ENCODE data around the gene BTNL9.
"Not testable (repeated sequence)": the region's sequence is repeated elsewhere in the genome, so short reads cannot be mapped to it uniquely, and the experiment has no call there.

BTNL9 gene

GRCh38 chr5:181086026-181086883 lies 46.2 kb downstream of the BTNL9 start:
- Histone ChIP-seq H3K4me3 (ENCODE audit: low read length in 2 of 2) (no peak overlapping the region), H3K36me3 (ENCODE audit: control insufficient read depth in 2 of 2, insufficient read depth in 2 of 2, low read length in 2 of 2) (no peaks in the 10 kb centered on the region), H3K4me1 (ENCODE audit: control insufficient read depth, insufficient read depth, low read length) (no peaks in the 10 kb centered on the region), H3K9me3 (ENCODE audit: control insufficient read depth in 2 of 2, low read length in 2 of 2) (peaks cover 0 to 5% of the 10 kb centered on the region in 2 donors), H3K27me3 (ENCODE audit: control insufficient read depth in 1 of 2, insufficient read depth in 2 of 2, low read length in 2 of 2) (peaks cover 0 to 3% of the 10 kb centered on the region in 2 donors), H3K27ac (ENCODE audit: low read length) (no peak overlapping the region), H3K9ac (ENCODE audit: low read length in 2 of 2) (no peak overlapping the region)

GRCh38 chr5:181086884-181087205 lies 46.8 kb downstream of the BTNL9 start:
- H3K27ac ChIP-seq (ENCODE audit: low read length) = no peak overlapping the region
- H3K4me1 ChIP-seq (ENCODE audit: control insufficient read depth, insufficient read depth, low read length) = no peaks in the 10 kb centered on the region
- H3K9ac ChIP-seq (ENCODE audit: low read length in 2 of 2) = no peak overlapping the region
- no peaks in the 10 kb centered on the region for H3K36me3 ChIP-seq (ENCODE audit: control insufficient read depth in 2 of 2, insufficient read depth in 2 of 2, low read length in 2 of 2)
- peaks cover 2% of the 10 kb centered on the region in 2 donors for H3K27me3 ChIP-seq (ENCODE audit: control insufficient read depth in 1 of 2, insufficient read depth in 2 of 2, low read length in 2 of 2)
- H3K9me3 ChIP-seq (ENCODE audit: control insufficient read depth in 2 of 2, low read length in 2 of 2) = no peaks in the 10 kb centered on the region
- H3K4me3 ChIP-seq (ENCODE audit: low read length in 2 of 2) = no peak overlapping the region

GRCh38 chr5:181087309-181087708 lies 47.2 kb downstream of the BTNL9 start:
- Histone ChIP-seq H3K9ac (ENCODE audit: low read length in 2 of 2) (no peak overlapping the region), H3K27me3 (ENCODE audit: control insufficient read depth in 1 of 2, insufficient read depth in 2 of 2, low read length in 2 of 2) (peaks cover 2 to 6% of the 10 kb centered on the region in 2 donors), H3K27ac (ENCODE audit: low read length) (no peak overlapping the region), H3K9me3 (ENCODE audit: control insufficient read depth in 2 of 2, low read length in 2 of 2) (no peaks in the 10 kb centered on the region), H3K36me3 (ENCODE audit: control insufficient read depth in 2 of 2, insufficient read depth in 2 of 2, low read length in 2 of 2) (no peaks in the 10 kb centered on the region), H3K4me3 (ENCODE audit: low read length in 2 of 2) (no peak overlapping the region), H3K4me1 (ENCODE audit: control insufficient read depth, insufficient read depth, low read length) (no peaks in the 10 kb centered on the region)

GRCh38 chr5:181088289-181088688 lies 48.2 kb downstream of the BTNL9 start:
- H3K4me1 ChIP-seq (ENCODE audit: control insufficient read depth, insufficient read depth, low read length) = no peaks in the 10 kb centered on the region
- H3K4me3 ChIP-seq (ENCODE audit: low read length in 2 of 2) = no peak overlapping the region
- H3K27me3 ChIP-seq (ENCODE audit: control insufficient read depth in 1 of 2, insufficient read depth in 2 of 2, low read length in 2 of 2) = peaks cover 6 to 11% of the 10 kb centered on the region in 2 donors
- H3K27ac ChIP-seq (ENCODE audit: low read length) = no peak overlapping the region
- no peaks in the 10 kb centered on the region for H3K9me3 ChIP-seq (ENCODE audit: control insufficient read depth in 2 of 2, low read length in 2 of 2)
- no peaks in the 10 kb centered on the region for H3K36me3 ChIP-seq (ENCODE audit: control insufficient read depth in 2 of 2, insufficient read depth in 2 of 2, low read length in 2 of 2)
- H3K9ac ChIP-seq (ENCODE audit: low read length in 2 of 2) = no peak overlapping the region

- Histone ChIP-seq H3K27me3 (ENCODE audit: control insufficient read depth in 1 of 2, insufficient read depth in 2 of 2, low read length in 2 of 2) (peaks cover 4 to 11% of the 10 kb centered on the region in 2 donors), H3K4me1 (ENCODE audit: control insufficient read depth, insufficient read depth, low read length) (no peaks in the 10 kb centered on the region), H3K9me3 (ENCODE audit: control insufficient read depth in 2 of 2, low read length in 2 of 2) (no peaks in the 10 kb centered on the region), H3K36me3 (ENCODE audit: control insufficient read depth in 2 of 2, insufficient read depth in 2 of 2, low read length in 2 of 2) (no peaks in the 10 kb centered on the region), H3K9ac (ENCODE audit: low read length in 2 of 2) (no peak overlapping the region), H3K27ac (ENCODE audit: low read length) (no peak overlapping the region), H3K4me3 (ENCODE audit: low read length in 2 of 2) (no peak overlapping the region)
These were observed 52.4 kb downstream of the BTNL9 start for GRCh38 chr5:181092428-181092827.

GRCh38 chr5:181095162-181095561 lies 55.1 kb downstream of the BTNL9 start:
- not testable (repeated sequence) for H3K4me1 ChIP-seq (ENCODE audit: control insufficient read depth, insufficient read depth, low read length); H3K4me3 ChIP-seq (ENCODE audit: low read length in 2 of 2); H3K36me3 ChIP-seq (ENCODE audit: control insufficient read depth in 2 of 2, insufficient read depth in 2 of 2, low read length in 2 of 2); H3K27ac ChIP-seq (ENCODE audit: low read length); H3K9me3 ChIP-seq (ENCODE audit: control insufficient read depth in 2 of 2, low read length in 2 of 2); H3K9ac ChIP-seq (ENCODE audit: low read length in 2 of 2)
- H3K27me3 ChIP-seq (ENCODE audit: control insufficient read depth in 1 of 2, insufficient read depth in 2 of 2, low read length in 2 of 2) = peaks cover 19 to 25% of the 10 kb centered on the region in 2 donors

- not testable (repeated sequence) for H3K4me1 ChIP-seq (ENCODE audit: control insufficient read depth, insufficient read depth, low read length); H3K27ac ChIP-seq (ENCODE audit: low read length); H3K36me3 ChIP-seq (ENCODE audit: control insufficient read depth in 2 of 2, insufficient read depth in 2 of 2, low read length in 2 of 2); H3K9me3 ChIP-seq (ENCODE audit: control insufficient read depth in 2 of 2, low read length in 2 of 2); H3K4me3 ChIP-seq (ENCODE audit: low read length in 2 of 2); H3K9ac ChIP-seq (ENCODE audit: low read length in 2 of 2)
- peaks cover 20 to 28% of the 10 kb centered on the region in 2 donors for H3K27me3 ChIP-seq (ENCODE audit: control insufficient read depth in 1 of 2, insufficient read depth in 2 of 2, low read length in 2 of 2)
These were observed 56.8 kb downstream of the BTNL9 start for GRCh38 chr5:181096721-181097382.

- not testable (repeated sequence) for H3K4me1 ChIP-seq (ENCODE audit: control insufficient read depth, insufficient read depth, low read length); H3K36me3 ChIP-seq (ENCODE audit: control insufficient read depth in 2 of 2, insufficient read depth in 2 of 2, low read length in 2 of 2); H3K4me3 ChIP-seq (ENCODE audit: low read length in 2 of 2); H3K9ac ChIP-seq (ENCODE audit: low read length in 2 of 2); H3K27ac ChIP-seq (ENCODE audit: low read length); H3K9me3 ChIP-seq (ENCODE audit: control insufficient read depth in 2 of 2, low read length in 2 of 2)
- H3K27me3 ChIP-seq (ENCODE audit: control insufficient read depth in 1 of 2, insufficient read depth in 2 of 2, low read length in 2 of 2) = peaks cover 20 to 23% of the 10 kb centered on the region in 2 donors
These were observed 57.3 kb downstream of the BTNL9 start for GRCh38 chr5:181097383-181097753.

GRCh38 chr5:181097759-181098491 lies 57.9 kb downstream of the BTNL9 start:
- H3K9ac ChIP-seq (ENCODE audit: low read length in 2 of 2); H3K9me3 ChIP-seq (ENCODE audit: control insufficient read depth in 2 of 2, low read length in 2 of 2); H3K36me3 ChIP-seq (ENCODE audit: control insufficient read depth in 2 of 2, insufficient read depth in 2 of 2, low read length in 2 of 2); H3K4me1 ChIP-seq (ENCODE audit: control insufficient read depth, insufficient read depth, low read length); H3K27ac ChIP-seq (ENCODE audit: low read length); H3K4me3 ChIP-seq (ENCODE audit: low read length in 2 of 2): not testable (repeated sequence)
- peaks cover 17 to 19% of the 10 kb centered on the region in 2 donors for H3K27me3 ChIP-seq (ENCODE audit: control insufficient read depth in 1 of 2, insufficient read depth in 2 of 2, low read length in 2 of 2)

GRCh38 chr5:181098762-181099601 lies 58.9 kb downstream of the BTNL9 start:
- no peaks in the 10 kb centered on the region for H3K9me3 ChIP-seq (ENCODE audit: control insufficient read depth in 2 of 2, low read length in 2 of 2)
- H3K27ac ChIP-seq (ENCODE audit: low read length) = no peak overlapping the region
- H3K27me3 ChIP-seq (ENCODE audit: control insufficient read depth in 1 of 2, insufficient read depth in 2 of 2, low read length in 2 of 2) = peaks cover 16 to 19% of the 10 kb centered on the region in 2 donors
- no peak overlapping the region for H3K4me3 ChIP-seq (ENCODE audit: low read length in 2 of 2)
- H3K9ac ChIP-seq (ENCODE audit: low read length in 2 of 2) = no peak overlapping the region
- no peaks in the 10 kb centered on the region for H3K36me3 ChIP-seq (ENCODE audit: control insufficient read depth in 2 of 2, insufficient read depth in 2 of 2, low read length in 2 of 2)
- H3K4me1 ChIP-seq (ENCODE audit: control insufficient read depth, insufficient read depth, low read length) = peaks cover 6% of the 10 kb centered on the region
